GM19468 (cell line): ENCODE measurements around the gene ULK4.
"Not testable (repeated sequence)": the region's sequence is repeated elsewhere in the genome, so short reads cannot be mapped to it uniquely, and the experiment has no call there.

Experiments
- ATAC-seq: cut with Tn5 transposase; IDR thresholded peaks from one replicate; pipeline ENCODE4 v1.9.1; 2021; ENCODE audit warnings: mild to moderate bottlenecking, moderate library complexity, moderate number of reproducible peaks; ENCODE audit not compliant: unreplicated experiment; ENCODE audit errors: extremely low read depth

The ULK4 gene

DNA sequence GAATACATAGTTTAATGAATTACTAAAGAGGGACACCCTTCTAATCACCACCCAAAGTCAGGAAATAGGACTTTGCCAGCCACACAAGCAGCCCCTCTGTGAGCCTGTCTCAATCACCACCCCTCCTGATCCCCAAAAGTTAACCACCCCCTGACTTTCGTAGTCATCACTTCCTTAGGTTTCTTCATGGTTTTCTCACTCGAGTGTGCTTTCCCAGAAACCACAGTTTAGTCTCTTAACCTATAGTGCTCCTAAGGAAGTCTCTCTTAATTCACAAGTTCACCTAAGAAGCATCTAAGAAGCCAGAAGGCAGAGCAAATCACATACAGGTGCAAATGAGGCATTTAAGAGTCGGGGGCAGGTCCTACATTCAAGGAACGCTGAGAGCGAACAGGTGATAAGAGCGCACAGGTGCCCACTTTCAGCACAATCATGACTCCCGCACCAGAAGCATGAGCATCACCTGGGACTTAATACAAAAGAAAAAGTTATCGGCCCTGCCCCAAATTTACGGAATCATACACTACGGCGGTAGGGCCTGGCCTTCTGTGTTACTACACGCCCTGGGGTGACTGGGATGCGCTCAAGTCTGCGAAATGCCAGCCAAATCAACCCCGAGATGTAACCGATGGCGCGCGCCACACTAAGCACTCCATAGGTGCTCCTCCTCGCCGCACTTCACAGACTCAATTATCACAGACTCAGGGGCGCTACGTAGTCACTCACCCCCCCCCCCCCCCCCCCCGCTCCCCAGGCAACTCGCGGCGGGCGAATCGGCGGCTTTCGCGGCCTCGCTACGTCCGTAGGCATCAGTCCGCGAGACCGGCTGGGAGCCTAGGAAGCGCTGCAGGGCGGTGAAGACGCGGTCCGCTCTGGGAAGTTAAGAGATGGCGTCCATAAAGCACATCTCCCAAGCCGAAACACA is 815 bp downstream of the ULK4 start:
- ATAC-seq, result no peak

GRCh38 chr3:41956574-41956973 is 5.3 kb downstream of the ULK4 start:
- ATAC-seq, result no peak

GRCh38 chr3:41955192-41955591 is 6.7 kb downstream of the ULK4 start:
- ATAC-seq, result no peak

DNA sequence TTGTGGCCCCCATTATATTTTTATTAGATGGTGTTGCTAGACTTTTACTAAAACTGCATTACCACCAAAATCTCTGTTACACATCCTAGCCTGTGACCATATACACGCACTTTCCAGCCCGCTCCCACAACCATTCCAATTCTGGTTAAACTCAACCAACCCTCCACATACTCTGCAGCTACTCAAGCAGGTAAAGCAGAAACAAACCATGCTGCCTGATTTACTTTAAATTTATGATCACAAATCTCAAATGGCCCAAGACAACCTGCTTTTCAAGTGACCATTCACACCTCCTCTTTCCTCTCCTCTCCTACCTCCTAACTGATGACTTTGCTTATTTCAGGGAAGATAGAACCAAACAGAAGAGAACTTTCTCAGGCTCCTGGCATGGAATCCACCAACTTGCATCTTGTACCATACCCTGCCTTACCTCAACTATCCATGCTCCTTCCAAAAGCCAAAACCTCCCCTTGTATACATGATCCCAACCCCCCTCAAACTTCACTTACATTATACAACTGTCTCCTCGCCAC is 18.5 kb downstream of the ULK4 start:
- no peak for ATAC-seq

- ATAC-seq, result no peak
These were observed 21.5 kb downstream of the ULK4 start for GRCh38 chr3:41940393-41940792.

GRCh38 chr3:41936384-41936783 is 25.5 kb downstream of the ULK4 start:
- ATAC-seq, result no peak

- no peak for ATAC-seq
These were observed 28.7 kb downstream of the ULK4 start for GRCh38 chr3:41933154-41933676.

GRCh38 chr3:41932464-41932863 is 29.4 kb downstream of the ULK4 start:
- ATAC-seq, result no peak

DNA sequence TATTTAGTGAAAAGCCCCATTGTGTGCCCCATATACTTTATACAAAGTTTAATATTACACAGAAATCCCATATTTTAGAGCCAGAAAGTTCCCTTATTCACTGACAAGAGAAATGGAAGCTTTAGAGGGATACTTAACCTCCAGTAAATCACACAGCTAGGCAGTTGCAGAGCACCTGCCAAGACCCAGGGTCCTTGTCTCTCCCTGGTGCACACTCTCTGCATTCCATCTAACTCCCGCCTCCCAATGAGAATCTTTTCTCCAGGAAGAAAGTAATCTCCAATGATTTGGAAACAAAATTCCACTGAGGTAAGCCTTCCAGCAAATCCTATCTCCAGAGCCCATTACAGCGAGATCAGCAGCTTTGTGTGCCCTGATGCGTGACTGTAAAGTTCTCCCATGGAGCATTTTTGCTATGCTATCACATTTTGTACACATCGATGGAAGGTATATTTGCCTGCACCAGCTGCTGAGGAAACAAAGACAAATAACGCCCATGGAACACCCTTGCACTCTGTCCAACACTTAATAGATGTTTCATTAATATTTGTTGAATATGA is 41.4 kb downstream of the ULK4 start:
- ATAC-seq, result no peak

DNA sequence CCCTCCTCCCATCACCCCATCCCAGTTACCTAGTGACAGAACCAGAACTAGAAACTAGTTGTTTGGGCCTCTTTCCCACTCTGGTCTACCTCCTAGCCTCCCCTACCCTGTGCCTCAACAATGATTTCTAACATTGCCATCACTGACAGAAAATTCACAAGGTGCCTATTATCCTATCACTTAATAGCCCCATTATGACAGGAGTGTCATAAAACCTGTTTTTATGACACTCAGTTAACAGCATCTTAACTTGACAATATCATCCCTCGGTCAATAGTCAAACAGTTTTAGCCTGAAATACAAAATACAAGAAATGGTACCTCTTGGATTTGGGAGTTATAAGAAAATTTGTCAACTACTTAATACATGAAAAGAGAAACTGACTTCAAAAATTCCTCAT is 46.5 kb downstream of the ULK4 start:
- ATAC-seq, result no peak

DNA sequence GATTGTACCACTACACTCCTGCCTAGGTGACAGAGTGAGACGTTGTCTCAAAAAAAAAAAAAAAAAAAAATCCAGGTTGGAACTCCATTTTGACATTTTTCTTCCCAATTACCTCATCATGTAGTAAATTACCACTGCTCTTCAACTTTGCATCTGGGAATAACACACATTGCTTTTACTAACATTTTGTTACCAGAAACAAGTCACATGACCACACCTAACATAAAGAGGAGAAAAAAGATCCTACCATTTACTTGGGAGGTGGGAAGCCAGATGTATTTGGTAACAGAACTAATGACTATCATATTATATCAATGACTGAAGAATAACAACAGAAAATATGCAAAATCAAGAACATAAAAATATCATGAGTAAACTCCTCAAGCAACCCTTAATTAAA is 49.6 kb downstream of the ULK4 start:
- ATAC-seq, result no peak

- no peak for ATAC-seq
These were observed 54.4 kb downstream of the ULK4 start for GRCh38 chr3:41907330-41908073.

GRCh38 chr3:41900265-41900664 is 61.6 kb downstream of the ULK4 start:
- ATAC-seq, result no peak

GRCh38 chr3:41898631-41899030 is 63.3 kb downstream of the ULK4 start:
- no peak for ATAC-seq

GRCh38 chr3:41893977-41894376 is 67.9 kb downstream of the ULK4 start:
- no peak for ATAC-seq

DNA sequence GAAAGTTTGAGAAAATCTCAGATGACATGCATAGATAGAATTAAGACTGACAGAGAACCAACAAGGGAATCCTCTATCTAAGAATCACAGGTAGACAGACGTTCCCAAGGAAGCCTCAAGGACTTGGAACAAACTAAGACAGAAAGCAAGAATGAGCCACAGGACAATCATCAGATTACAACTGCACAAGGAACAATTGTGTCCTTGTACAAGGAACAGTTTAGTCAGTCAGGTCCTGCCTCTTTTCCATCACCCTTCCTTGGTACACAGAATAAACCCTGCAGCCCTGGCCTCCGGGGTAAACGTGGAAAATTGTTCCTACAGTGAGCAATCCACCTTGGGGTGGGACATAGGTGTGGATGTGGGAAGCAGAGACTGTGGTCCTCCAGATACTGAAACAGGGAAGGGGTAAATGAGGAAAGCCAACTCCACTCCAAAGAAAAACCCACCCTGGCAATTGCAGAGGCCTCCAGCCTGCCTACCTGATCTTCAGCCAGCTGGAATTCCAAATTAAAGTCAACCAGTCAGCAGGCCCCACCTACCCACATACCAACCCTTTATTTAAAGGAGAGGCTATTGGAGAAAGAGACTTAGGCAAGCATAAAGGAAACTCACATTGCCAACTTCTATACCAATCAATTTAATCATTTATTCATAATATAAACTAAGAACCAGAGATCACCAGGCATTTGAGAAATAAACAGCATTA is 73.4 kb downstream of the ULK4 start:
- no peak for ATAC-seq

DNA sequence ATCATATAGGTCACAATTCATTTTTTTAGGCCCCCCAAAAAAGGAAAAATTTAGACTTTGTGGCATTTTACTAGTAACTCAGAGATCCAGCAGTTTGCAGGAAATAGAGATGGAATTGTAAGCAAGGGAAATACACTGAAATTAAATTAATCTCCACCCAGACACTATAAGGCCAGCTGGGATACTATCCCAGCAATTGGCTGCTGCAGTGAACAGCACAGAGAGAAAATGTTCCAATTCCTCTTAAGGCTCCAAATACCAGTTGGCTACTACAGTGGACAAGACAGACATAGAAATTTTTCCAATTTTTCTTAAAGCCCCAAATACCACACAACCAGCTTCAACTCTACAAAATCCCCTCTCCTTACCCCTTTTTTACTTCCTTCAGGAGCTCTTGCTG is 78.9 kb downstream of the ULK4 start:
- no peak for ATAC-seq

- no peak for ATAC-seq
These were observed 80.6 kb downstream of the ULK4 start for GRCh38 chr3:41881233-41881821.

DNA sequence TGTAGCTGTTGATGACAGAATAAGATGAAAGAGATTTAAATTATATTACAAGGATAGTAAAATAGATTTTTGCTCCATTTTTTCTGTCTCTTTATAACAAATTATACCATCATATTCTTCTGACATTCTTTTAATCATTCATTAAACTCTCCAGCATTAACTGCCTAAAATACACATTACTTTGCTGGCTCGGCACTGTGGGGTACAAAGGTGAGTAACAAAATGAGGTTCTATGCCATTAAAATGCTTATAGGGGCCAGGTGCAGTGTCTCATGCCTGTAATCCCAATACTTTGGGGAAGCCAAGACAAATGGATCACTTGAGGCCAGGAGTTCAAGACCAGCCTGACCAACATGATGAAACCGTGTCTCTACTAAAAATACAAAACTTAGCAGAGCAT is 81.5 kb downstream of the ULK4 start:
- ATAC-seq, result no peak

DNA sequence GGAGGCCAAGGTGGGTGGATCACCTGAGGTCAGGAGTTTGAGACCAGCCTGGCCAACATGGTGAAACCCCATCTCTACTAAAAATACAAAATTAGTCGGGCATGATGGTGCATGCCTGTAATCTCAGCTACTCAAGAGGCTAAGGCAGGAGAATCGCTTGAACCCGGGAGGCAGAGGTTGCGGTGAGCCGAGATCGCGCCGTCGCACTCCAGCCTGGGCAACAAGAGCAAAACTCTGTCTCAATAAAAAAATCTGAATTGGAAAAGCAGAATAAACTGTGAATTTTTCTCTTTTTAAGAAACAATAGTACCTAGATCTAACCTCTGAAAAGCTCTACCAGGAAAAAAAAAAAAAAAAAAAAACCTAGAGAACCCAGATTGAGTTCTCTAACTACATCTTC is 84.2 kb downstream of the ULK4 start:
- ATAC-seq, result not testable (repeated sequence)
